ENCODE results near the gene ZNF629.

ZNF629 gene

DNA sequence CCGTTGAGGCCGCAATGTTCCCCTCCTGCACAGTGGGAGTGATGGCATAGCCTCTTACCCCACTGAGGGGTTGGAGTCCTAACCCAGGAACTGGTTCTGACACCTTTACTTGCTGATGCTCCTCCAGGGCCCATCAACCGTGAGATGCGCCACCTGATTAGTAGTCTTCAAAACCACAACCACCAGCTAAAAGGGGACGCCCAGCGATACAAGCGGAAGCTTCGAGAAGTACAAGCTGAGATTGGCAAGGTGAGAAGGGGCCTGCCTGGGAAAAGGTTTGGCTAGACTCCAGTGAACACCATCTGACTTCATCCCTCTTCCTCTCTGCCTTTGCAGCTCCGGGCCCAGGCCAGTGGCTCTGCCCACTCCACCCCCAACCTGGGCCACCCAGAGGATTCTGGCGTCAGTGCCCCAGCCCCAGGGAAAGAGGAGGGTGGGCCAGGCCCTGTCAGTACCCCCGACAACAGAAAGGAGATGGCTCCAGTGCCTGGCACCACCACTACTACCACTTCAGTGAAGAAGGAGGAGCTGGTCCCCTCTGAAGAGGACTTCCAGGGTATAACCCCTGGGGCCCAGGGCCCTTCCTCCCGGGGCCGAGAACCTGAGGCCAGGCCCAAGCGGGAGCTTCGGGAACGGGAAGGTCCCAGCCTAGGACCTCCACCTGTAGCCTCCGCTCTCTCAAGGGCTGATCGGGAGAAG lies 19.1 kb downstream of the ZNF629 start:
- DNase-seq (ENCODE audit: low read depth) = no peak

DNA sequence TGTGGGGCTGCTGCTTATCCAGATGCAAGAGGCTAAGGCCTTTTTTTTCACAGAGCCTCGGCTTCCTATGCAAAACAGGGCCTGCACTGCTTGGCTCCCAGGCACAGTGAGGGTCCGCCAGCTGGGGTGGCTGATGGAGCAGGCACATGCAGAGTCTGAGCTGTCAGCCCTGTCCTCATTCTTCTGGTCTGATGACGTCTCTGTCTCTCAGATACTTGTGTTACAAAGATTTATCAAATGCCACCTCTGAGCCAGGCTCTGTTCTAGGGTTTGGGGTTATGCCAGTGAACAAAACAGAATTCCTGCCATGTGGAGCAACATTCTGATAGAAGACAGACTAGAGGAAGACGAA lies 20.1 kb downstream of the ZNF629 start:
- no peak for DNase-seq (ENCODE audit: low read depth)

DNA sequence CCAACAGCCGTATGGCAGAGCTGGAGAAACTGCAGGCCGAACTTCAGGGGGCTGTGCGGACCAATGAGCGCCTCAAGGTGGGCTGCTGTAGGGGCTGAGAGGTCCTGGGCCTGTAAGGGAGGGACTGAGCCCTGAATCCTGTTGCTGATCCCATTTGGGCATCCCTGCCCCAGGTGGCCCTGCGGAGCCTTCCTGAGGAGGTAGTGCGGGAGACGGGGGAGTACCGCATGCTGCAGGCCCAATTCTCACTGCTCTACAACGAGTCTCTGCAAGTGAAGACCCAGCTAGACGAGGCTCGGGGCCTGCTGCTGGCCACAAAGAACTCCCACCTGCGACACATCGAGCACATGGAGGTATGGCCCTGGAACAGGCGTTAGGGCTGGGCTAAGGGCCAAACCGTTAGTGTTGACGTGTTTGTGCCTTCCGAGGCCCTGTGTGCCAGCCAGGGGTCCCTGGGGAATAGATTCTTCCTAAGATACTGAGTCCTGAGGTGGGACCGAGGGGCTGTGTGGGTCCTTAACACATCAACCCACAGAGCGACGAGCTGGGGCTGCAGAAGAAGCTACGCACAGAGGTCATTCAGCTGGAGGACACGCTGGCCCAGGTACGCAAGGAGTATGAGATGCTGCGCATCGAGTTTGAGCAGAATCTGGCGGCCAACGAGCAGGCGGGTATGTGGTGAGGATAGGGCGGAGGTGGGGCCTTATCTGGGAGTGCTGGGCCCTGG lies 20.6 kb downstream of the ZNF629 start:
- DNase-seq (ENCODE audit: low read depth) = no peak

DNA sequence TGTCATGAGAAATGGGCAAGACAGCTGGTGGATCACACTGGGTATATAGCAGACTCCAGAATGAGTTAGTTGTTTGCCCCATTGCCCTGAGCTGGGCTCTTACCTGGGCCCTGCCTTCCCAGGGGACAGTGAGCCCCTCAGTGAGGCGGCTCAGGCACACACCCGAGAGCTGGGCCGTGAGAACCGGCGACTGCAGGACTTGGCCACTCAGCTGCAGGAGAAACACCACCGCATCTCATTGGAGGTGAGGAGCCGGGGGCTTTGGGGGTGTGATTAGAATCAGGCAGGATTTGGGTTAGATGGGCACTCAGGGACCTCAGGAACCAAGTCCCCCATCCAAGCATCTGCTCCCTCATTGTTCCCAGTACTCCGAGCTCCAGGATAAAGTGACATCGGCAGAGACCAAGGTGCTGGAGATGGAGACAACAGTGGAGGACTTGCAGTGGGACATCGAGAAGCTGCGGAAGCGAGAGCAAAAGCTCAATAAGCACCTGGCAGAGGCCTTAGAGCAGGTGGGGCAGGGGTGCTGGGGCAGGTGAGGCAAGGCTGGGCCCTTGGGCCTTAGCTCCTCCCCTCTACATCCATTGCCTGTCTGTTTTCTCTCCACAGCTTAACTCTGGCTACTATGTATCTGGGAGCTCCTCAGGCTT lies 22.1 kb downstream of the ZNF629 start:
- no peak for DNase-seq (ENCODE audit: low read depth)

DNA sequence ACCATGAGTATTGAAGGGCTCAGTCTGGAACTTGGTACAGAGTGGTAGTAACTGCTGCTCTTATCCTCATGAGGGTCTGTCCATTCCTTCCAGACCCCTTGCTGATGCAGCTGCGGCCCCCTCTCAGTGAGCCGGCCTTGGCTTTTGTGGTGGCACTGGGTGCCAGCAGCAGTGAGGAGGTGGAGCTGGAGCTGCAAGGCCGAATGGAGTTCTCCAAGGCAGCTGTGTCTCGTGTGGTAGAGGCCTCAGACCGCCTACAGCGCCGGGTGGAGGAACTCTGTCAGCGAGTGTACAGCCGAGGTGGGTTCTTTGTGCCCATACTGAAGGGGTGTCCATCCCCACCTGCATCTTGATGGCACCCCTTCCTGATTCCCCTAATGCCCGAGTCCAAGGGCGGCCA lies 22.9 kb downstream of the ZNF629 start:
- no peak for DNase-seq (ENCODE audit: low read depth)

DNA sequence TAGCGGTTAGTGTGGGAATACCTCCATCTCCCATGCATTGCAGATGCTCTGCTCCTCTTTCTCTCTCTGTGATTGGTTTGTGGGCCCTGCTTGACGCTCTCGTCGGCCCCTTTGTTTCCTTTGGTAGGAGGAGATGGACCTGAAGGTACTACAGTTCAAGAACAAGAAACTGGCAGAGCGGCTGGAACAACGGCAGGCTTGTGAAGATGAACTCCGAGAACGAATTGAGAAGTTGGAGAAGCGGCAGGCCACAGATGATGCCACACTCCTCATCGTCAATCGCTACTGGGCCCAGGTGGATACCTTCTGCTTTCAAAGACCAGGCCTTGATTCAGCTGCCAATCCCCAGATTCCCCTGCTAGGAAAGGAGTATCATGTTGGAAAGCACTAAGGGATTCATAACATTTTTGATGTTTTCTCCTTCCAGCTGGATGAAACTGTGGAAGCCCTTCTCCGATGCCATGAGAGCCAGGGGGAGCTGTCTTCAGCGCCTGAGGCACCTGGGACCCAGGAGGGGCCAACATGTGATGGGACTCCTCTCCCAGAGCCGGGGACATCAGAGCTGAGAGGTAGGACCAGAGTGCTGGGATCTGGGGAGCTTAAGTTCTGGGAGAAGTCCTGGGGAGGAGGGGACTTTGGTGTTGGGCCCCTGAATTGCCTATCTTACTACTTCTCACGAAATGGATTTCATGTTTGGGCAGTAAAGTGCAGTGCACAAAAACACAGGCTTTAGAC lies 23.8 kb downstream of the ZNF629 start:
- DNase-seq (ENCODE audit: low read depth) = no peak

DNA sequence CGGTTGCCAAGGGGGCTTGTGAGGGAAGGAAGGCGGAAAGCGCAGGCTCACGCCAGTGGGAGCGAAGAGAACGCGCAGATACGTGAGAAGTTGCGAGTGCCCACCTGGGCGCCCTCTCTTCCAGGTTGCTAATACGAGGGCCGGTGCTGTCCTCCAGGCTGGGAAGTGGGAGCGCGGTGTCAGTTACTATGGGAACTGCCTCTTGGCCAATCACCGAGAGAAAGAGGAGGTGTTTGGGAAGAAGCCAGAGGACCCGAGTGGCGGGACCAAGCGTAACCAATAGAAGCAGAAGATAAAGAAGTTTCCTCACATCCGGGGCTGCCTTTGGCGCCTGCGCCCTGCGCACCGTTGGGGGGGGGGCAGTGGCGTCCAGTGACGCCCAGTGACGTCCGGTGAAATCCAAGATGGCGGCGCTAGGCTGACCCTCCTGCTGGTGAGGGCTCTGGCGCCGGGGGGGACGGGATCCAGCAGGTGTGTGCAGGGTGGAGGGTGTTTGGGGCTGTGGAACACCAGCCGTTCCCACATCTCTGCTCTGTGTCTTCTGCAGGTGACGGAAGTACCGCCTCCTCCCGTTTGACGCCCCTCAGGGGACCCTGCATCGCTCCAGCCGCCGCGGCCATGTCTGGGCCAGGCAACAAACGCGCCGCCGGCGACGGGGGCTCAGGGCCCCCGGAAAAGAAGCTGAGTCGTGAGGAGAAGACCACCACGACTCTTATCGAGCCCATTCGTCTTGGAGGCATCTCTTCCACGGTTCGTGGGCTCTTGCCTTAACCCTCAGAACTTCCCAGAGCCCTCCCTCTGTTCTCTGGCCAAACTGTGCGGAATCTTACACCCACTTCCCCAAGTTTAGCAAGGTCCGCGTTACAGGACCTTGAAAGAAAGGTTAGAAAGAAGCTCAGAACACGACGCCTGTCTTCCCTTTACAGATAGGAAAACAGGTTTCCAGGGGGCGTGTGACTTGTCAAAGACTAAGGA lies 24.8 kb downstream of the ZNF629 start, which contains the start of the genes CFAP119 and RNF40:
Gene CFAP119 (minus strand): TSS at position 135 of the 975 bp plus-strand sequence. CDS start 314 bp downstream, outside the sequence.
Gene RNF40 (plus strand): TSS at position 395 of the 975 bp plus-strand sequence. CDS start 224 bp downstream, at position 619.
- peak; percentile 92 for DNase-seq (ENCODE audit: low read depth)

DNA sequence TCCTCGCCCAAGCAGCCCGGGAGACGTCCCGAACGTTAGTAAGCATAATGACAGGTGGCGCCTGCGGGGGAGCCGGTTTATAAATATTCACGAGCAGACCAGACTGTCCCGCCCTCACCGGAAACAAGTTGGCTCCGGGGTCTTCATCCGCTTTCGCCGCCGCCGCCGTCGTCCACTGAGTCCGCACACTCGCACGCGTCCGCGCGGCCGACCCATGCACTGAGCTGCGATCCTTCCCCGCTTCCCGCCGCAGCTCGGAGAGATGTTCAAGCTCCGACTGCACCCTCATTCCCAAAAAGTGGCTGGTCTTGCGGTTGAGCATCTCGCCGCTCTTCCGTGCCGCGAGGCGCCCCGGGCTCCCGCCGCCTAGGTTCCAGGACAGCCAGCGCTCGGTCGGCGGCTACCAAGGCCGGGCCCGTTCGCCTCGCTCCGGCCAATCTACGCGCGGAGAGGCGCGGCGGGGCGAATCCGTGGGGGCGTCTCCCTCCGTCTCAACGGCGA lies 25.5 kb downstream of the ZNF629 start:
- no peak for DNase-seq (ENCODE audit: low read depth)

DNA sequence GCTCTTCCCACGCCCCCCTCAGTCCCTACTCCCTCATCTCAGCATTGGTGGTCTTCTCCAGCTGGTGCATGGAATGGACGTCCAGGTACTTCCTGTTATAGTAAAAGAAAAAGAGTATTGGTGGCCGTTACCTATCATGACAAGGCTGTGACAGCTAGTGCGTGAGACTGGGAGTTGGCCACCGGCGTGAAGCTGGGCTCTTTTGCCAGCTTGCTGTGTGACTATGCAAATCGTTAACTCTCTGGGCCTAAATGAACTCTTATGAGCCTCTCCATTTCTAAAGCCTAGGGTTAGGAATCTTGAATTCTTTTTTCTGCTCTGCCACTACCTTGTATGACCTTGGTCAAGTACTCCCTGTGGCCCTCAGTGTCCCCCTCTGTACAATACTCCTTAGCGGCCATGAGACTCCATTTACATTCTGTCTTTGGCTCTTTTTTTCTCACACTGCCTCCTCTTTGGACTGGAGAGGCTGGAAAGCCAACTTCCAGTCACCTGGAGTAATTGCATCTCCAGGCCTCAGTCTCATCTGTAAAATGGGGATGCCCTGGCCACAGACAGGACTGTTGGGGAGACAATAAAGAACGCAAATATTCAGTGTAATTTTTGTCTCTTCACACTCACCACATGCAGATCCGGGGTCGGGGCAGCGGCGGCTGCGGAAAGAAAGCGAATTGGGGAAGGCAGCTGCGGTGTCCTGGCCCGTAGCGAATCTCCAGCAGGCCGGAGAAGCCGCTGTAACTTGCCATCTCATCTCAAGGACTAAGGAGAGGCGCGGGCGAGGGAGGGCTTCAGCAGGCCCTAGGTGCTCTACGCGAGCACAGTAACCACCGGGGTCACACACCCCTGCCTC lies 26.2 kb downstream of the ZNF629 start:
- DNase-seq (ENCODE audit: low read depth) = no peak

DNA sequence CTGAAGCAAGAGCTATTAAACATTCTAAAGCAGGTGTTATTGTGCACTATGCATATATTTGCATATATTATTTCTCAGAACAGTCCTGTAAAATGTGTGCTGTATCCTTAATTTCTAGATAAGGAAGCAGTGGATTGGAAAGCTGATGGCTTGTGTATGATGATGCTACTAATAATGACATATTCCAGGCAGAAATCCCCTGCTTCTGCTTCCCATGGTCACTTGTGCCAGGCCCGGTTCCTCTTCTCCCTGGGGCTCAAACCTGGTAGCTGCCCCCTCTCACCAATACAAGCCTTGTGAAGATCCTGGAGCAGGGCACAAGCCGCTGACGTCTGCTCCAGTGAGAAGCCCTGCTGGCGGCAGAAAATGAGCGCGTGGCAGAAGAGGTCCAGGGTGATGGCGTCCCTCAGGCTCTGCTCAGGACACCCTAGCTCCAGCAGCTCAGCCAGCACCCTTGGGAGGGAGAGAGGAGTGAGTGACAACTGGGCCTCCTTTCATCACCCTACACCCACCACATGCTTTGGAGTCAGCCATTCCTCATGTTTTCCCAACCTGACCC lies 26.9 kb downstream of the ZNF629 start:
- DNase-seq (ENCODE audit: low read depth) = no peak

DNA sequence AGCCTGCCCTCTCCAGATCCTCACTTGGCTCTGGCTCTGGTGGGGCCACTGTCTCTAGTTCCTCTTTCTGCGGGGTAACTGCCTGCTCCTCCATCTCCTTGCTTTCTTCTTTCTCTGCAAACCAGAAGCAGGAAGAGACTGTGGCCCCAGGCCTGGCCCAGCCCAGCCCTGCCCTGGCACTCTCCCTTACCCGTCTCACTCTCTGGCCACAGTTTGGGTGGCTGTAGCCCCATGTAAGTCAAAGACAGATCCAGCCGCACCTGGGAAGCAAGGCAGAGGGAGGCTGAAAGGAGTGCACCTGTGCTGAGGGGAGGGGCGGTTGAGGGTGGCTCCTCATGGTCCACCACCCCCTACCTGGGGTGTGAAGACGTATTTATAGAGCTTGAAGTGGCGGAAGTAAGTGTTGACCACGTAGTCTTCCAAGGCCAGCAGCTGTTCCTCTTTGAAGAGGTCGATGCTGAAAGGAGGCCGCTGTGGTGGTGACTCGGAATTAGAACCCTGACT lies 28.0 kb downstream of the ZNF629 start:
- DNase-seq (ENCODE audit: low read depth) = no peak

DNA sequence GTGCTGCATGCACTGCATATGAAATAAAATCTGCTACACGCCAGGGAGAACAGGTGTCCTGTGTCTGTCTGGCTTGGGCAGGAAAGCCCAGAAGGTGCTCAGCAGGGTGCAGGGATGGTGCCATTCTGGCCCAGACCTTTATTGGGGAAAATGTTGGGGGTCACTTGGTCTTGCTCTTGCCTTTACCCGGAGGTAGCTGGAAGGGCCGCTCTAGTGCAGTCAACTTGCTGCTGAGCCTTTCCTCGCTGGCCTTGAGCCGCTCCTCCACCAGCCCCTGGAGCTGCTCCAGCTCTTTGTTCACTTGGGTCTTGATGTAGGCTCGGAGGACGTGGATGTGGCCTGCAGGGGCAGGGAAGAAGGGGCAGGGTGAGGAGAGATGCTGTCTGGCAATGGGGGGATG lies 29.7 kb downstream of the ZNF629 start:
- DNase-seq (ENCODE audit: low read depth) = no peak

DNA sequence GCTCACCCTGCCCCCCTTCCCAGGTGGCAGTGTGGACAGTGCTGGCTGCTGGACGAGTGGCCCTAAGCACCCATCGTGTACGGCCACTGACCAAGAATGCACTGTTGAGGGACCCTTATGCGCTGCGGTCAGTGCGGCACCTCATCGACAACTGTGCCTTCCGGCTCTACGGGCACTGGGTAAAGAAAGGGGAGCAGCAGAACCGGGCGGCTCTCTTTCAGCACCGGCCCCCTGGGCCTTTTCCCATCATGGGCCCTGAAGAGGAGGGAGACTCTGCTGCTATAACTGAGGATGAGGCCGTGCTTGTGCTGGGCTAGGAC lies 30.3 kb downstream of the ZNF629 start:
- DNase-seq (ENCODE audit: low read depth) = no peak

DNA sequence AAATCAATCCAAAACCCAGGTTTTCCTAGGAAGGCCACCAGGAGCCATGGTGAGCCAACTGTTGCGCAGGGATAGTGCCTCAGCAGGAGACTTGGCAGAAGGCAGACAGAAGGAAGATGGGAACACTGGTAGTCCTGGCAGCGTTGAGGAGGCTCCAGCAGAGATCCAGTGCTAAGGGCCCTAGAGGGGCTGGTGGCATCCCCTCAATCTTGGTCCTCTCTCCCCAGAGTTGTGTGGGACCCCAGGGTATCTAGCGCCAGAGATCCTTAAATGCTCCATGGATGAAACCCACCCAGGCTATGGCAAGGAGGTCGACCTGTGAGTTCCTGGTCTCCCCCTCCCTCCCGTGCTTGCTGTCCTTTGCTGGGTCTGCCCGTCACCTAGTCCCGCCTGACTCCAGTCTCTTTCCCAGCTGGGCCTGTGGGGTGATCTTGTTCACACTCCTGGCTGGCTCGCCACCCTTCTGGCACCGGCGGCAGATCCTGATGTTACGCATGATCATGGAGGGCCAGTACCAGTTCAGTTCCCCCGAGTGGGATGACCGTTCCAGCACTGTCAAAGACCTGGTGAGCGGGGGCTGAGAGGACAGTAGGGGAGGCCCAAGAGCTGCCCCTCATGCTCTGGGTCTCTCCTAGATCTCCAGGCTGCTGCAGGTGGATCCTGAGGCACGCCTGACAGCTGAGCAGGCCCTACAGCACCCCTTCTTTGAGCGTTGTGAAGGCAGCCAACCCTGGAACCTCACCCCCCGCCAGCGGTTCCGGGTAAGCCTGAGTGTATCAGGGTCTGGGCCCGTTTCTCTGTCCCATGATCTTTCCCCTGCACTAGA lies 30.8 kb downstream of the ZNF629 start:
- no peak for DNase-seq (ENCODE audit: low read depth)

DNA sequence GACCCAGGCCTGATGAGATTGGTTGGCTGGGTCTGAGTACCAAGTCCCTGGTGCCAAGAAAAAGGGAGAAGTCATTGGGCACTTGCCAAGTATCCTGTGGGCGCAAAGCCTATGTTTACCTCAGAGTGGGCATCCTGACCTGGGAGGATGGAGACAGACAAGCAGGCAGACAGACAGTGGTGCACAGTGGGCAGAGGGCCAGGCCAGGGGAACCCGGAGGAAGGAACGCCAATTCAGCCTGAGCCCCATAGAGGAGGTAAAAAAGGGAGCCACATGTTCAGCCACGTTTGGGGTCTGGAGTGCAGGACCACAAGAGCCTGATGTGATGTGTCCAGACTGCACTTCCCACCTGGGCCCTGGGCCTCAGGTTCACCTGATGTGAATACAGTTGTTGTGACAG lies 33.4 kb downstream of the ZNF629 start:
- DNase-seq (ENCODE audit: low read depth) = no peak

DNA sequence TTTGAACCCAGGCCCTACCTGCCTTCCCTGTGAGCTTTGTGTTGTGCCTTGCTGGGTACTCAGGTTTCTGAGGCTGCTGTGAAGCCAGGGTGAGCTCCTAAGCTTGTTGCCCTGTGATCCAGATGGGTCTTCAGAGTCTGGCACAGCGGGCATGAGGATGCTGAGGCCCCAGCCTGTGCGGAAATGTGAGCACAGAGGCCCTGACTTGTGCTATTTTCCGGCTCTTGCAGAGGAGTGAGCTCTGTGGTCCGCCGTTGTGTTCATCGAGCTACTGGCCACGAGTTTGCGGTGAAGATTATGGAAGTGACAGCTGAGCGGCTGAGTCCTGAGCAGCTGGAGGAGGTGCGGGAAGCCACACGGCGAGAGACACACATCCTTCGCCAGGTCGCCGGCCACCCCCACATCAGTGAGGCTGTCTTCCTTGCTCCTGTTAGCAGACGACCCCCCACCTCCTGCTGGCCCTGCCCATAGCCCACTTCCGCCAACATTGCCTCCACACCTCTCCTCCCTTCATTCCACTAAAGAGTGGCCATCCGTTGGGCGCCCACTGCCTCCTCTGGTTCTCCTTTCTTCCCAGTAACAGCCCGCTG lies 36.0 kb downstream of the ZNF629 start:
- DNase-seq (ENCODE audit: low read depth) = no peak

DNA sequence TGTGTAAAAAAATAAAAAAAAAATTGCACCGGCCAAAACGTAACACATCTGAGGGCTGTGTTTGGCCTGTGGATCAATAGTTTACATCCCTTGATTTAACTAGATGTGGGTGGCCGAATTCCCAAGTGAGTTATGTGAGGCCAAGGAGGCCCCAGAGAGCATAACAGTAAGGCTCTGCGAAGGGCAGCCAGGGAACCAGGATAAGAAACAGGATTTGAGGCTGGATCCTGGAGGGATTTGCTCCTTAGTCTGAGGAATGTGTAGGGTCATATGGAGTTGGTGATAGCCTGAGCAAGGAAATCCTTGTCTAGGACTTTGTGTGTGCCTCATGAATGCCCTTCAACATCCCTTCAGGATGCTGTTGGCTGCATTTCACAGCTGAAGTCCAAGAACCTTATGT lies 36.8 kb downstream of the ZNF629 start:
- no peak for DNase-seq (ENCODE audit: low read depth)

Data from HS-27A (cell line).